NCI-H146 (cell line): ENCODE results near the gene DIS3L2.
A peak's percentile ranks its signal among the peaks of the same experiment; 100 is the strongest.
"Not testable (repeated sequence)": the region's sequence is repeated elsewhere in the genome, so short reads cannot be mapped to it uniquely, and the experiment has no call there.

Source experiments
- DNase-seq: peaks from one replicate; lab custom pipeline; 2025; lab: John Stamatoyannopoulos, UW

Gene DIS3L2

DNA sequence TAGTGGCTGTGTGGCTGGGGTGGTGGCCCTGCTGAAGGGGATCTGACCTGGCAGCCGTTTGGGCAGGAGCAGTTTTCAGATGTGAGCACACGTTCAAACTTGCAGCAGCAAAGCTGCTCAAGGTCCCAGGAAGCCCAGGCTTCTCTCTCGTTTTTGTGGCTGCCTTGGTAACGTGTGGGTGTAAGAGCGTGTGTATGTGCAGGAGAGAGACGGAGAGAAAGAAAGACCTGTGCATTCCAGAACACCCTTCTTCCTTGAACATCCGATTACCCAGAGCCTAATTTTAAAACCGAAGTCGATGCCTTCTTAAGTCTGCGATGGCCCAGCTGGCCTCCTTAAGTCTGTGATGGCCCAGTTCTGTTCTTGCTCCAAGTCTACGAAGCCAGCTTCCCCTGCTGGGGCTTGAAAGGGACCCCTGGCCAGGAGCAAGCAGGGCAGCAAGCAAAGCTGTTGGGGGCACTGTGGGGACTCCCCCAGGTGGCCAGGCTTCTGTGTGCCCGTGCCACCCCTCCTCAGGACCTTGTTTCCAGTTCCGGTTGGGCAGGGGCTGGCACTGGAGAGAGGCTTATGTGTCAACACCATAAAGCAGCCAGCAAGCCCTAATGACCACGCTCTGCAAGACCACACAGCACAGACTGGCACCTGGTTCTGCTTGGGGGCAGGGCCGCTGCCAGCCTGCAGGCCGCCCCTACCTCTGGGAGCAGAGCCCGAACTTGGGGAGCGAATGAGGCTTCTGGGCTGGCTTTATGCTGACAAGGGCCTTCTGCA lies 361.2 kb downstream of the DIS3L2 start:
- DNase-seq, result no peak

DNA sequence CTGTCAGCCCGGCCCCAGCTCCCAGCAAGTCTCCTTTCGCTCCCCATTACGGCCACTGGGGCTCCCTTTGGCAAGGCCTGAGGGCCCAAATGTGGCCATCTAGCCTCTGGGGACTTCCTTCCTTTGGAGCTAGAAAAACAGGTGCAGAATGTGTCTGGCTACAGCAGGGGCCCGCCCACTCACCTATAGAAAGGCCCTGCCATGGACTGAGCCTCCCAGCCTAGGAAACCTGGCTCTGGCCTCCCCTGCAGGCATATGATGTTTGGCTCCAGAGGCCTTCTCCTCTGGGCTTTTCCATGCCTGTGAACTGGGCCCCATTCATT lies 361.8 kb downstream of the DIS3L2 start:
- DNase-seq, result no peak

DNA sequence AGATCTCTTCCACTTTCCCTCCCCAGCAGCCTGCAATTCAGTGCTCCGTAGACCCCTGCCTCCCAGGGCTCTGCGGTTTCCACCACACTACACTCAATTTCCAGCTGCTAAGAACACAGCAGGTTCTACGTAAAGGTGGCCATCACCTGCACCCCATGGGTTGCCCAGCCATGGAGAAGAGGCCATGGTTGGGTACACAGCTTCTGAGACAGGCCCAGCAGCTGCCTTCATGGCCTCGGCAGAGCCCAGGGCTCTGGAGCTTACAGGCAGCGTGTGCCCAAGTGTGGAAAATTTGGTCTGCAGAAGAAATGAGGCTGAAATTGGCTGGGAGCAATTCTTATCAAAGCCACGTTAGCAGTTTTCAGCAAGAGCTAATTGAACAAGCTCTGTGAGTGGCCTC lies 362.5 kb downstream of the DIS3L2 start:
- DNase-seq, result not testable (repeated sequence)

DNA sequence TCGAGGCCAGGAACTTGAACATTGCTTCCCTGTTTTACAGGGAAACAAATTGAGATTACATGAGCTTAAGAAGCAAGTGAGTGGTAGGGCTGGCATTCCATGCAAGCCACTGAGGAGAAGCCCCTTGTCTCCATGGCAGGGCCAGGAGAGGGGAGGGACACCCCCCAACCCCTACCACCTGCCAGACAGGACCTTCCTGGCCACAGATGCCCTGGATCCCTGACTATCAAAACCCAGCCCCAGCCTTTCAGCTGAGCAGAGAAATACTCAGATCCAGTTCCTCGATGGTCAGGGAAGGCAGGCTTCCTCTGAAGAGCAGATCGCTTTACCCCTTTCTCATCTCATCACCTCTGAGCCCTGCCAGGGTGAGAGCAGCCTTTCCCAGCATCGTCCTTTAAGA lies 363.3 kb downstream of the DIS3L2 start:
- no peak for DNase-seq

DNA sequence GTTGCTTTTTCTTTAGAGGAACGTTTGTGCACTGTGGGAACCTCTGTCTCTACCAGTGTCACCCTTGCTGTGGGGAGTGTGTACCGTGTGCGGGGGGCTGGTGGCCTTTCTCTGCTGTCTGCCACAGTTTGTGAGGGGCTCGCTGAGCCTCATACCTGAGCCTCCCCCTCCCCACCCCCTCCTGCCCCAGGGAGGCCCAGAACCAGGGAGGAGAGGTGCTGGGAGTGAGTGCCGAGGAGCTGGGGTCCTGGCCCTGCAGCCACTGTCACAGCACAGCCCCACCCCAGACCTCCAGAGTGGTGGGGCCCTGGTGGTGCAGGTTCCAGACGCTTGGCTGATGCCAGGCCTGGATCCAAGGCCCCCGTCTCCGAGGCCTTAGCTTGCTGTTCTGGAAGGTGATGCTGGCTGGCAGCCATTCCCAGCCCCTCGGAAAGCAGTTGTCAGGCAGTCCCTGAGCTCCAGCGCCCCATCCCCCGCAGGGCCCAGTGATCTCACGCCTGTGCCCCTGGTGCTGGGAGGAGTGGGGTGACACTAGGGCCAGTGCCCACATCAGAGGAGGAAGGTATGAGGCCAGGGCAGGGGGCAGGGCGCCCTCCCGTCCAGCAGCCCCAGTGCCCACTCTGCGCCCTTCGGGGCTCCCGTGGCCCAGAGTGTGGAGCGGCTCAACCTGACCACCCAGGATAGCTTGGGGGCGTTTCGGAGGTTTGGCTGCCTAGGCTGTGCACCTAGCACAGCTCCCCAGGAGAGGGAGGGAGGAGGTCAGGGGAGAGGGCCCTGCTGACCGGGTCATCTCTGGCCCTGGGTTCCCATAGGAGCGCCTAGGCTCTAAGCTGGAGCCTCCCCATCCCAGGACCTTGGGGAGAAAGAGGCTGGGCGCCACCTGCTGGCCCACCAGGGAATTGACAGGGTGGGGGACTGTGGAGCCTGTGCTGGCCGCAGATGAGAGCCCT lies 364.1 kb downstream of the DIS3L2 start:
- no peak for DNase-seq

DNA sequence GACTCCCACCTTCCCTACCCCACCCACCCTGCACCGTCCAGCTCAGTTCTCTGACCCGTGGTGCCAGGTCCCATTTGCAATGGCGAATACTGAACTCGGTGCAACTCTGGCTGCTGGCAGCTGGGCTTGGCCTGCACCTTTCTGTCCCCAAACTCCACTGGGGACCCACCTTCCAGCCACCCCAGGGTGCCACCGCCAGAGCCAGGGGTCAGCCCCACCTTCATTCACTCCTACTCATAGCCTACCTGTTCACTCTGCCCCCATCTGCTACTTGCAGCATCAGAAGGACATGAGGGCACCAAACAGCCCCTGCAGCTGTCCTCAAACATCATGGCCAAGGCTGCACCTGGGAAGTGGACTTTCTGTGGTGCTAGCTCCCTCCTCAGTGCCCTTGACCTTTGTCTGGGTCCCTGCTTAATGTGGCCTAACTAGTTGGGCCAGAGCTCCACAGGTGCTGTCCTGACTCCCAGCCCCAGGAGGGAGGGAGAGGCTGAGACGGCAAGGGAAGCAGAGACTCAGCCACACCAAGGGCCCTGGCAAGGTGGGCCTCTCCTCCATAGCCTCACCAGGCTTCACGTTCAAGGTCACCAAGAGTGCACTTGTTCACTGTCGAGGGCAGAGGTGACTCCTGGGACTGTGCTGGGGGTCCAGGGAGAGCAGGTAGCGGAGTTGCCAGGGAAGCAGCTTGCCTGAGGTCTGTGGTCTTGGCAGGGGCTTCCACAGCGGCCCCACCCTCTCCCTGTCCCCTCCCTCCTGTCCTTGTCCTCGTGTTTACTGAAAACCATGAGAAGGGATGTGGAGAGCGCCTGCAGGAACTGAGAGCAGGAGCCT lies 365.0 kb downstream of the DIS3L2 start:
- DNase-seq, result not testable (repeated sequence)

DNA sequence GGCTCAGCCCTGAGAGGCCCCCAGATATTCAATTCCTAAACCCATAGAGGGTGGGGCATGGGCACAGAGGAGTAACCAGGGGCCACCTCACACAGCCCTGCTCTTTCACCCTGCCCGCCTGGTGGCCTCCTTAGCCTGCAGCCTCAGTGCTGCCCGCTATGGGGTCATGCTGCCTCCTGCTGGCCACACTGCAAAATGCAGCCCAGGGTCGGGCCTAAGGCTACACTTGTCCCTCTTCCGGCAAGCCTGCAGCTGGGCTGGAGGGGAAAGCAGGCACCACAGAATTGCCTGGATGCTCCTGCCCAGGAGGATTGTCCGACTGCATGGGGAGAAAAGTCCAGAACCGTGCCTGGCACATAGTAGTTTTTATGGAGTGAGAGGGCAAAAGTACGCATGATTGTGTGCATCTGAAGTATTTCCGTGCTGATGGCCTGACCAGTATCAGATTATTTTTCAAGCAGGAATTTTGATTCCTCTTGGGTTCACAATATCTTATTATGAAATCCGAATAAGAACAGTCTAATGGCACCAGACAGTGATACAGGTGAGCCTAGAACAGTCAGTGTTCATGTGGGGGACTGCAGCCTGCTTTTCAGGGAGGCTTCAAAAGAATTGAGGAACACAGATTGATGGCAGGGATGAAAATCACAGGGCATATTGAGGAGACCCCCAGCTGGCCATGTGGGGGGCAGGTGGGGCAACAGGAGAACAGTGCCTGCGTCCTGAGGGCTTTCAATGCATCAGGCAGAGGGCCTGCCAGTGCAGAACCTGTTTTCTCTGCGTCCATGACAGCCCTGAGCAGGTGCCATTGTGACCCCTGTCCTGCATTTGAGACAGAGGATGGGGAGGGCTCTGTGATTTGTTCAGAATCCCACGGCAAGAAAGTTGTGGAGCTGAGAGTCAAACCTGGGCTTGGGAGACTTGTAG lies 365.9 kb downstream of the DIS3L2 start:
- peak; percentile 15 for DNase-seq

DNA sequence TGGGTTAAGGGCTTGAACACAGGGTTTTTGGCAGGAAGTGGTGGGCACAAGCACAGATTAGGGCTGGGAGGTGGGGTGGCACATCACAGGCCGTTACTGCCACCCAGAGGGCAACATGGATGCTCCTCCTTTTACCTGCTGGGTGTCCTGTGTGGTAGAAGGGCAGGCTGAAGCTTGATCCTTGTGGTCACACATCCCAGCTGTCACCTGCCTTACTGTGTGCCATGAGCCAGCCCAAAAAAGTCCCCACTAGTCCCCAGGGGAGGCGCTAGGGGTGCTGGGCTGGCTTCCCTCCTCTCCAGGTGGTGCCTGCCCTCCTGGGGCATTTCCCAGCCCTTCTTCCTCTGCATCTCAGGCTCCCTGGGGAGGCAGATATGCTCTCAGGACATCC lies 366.5 kb downstream of the DIS3L2 start:
- no peak for DNase-seq

DNA sequence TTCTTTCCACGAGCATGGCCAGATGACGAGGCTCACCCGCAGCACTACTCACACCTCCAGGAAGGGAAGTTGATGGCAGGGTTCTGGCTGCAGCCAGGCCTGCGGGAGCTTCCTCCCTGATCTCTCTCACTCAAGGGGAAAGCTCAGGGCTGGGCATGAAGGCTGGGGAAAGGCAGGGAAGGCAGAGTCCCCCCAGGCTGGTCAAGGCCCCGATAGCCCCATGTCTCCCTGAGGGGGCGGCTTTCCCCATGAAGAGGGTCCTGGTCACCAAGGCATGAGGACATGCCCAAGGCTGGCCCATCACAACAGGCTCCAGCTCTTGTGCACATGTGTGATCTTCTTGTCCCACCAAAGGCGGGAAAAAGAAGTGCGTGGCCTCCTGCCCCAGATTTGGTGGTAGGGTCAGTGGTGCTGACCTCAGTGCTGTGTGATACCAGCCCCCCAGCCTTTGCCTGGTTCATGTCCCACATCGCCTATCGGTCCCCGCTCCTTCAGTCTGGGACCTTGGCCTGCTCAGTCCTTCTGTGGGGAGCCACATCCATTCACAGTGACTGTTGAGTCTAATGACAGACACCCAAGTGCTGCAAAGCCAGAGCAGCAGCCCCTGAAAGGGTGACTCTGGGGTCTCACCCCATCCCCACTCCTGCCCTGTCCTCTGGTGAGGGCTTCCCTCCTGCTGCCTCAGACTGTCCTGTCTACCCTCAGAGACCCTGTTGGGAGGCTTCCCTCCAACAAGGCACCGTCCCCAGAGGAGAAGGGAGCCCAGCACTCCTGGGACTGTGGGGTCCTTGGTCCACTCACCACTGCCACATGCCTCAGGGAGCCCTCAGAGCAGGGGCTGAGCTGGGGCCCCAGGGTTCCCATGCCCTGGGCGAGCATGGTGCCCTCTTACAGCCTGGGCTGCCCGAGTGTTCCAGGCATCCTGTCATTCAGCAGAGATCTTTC lies 367.3 kb downstream of the DIS3L2 start:
- DNase-seq, result no peak

DNA sequence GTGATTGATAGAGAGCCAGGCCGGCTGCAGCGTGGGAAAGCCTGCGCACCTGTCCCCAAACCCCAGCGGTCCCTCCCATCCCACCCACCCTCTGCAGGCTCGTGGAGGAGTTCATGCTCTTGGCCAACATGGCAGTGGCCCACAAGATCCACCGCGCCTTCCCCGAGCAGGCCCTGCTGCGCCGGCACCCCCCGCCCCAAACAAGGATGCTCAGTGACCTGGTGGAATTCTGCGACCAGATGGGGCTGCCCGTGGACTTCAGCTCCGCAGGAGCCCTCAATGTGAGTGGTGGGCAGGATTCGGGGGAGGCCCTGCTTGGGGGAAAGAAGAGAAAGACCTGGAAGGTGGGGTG lies 368.2 kb downstream of the DIS3L2 start:
- DNase-seq, result no peak

DNA sequence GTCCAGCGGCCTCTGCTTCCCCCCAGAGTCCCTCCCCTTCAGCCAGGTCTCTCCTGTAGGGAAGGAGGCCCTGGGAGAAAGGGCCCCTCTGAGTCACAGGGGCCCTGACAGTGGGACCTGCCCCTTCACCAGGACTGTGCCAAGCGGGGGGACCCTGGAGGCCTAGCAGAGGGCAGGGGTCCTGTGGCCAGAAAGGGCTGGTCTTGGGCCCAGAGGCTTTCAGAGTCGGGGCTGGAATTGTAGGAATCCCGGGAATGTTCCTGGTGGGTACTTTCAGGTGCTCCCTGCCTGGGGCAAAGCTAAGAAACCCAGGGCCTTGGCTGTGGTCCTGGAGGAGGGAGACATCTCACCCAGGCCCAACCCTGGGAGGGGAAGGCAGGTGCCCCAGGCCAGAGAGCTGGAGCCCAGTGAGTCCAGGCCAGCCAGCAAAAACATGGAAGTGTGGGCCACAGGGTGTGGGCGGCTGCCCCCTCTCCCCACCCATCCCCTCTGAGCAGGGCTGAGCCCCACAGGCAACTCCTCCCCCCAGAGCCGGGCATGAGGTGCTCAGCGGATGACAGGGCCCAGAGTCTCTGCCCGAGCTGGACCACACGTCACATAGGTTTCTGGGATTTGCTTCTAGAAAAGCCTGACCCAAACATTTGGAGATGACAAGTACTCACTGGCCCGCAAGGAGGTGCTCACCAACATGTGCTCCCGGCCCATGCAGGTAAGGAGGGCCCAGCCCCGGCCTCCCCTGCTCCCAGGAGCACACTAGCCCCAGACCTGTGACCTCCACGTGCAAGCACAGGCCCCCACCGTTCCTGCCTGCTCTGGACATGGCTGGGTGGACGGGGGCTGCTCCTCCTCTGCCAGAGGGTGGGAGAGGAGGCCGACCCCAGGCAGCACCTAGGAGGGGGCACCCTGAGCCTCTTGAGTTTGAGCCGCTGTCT lies 368.8 kb downstream of the DIS3L2 start:
- DNase-seq, result no peak

DNA sequence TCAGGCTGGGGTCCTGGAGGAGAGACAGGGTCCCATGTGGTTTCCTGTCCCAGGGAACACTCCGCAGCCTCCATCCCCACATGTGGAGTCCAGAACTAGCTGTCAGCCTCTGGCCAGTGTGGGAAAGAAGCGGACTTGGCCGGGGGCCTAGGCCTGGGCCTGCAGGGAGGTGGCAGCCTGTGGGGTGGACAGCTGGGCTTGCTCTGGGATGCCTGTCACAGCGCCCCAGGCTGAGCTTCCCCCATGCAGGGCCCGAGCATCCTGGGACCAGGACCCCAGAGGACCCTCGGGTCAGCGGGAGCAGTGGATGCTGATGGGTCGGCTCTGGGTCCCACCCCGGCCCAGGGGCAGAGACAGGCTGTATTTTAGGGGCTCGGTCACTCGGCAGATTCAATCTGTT lies 369.5 kb downstream of the DIS3L2 start:
- not testable (repeated sequence) for DNase-seq

DNA sequence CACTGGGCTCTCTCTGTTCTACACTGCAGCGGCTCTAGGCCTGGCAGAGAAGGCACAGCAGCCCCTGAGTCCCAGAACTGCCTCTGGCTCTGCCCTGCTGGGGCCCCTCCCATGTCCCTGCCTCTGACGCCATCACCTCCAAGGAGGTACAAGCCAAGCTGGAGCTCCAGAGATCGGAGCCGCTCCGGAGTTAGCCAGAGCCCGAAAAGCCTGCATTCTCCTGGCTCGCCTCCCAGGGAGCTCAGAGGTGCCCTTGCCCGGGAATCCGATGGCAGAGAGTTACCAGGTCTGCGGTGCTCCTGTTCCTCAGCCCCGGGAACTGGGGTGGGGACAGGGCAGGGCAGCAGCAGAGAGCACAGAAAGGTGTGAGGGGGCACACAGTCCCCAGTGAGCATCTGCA lies 370.1 kb downstream of the DIS3L2 start:
- DNase-seq, result not testable (repeated sequence)

DNA sequence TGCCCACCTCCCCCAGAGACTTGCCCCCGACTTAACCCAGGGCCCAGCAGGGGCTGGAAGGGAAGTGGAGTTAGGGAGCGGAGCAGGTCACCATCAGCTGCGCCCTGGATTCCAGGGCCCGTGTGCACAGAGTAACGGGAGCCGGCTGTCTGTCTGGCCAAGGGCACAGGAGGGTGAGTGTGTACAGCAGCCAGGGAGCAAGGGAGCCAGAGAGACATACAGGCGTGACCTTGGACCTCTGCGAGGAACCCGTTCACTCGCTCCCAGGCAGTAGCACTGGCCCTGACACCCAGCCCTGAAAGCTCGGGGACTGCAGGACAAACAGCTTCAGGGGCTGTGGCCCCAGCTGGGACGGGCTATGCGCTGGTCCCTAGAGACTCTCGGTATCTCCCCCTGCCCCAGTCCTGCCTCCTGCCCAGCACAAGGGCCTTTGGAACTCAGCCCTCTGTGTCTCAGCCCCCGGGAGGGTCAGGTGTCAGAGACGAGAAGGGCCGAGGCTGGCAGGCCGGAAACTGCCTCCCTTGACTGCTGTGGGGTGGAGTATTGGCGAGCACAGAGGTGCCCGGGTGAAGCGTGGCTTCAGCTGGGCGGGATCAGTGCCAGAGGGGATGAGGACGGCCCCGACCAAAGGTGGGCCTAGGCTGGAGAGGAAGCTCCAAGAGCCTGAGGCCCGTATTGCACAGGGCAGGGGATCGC lies 370.9 kb downstream of the DIS3L2 start:
- DNase-seq, result not testable (repeated sequence)

DNA sequence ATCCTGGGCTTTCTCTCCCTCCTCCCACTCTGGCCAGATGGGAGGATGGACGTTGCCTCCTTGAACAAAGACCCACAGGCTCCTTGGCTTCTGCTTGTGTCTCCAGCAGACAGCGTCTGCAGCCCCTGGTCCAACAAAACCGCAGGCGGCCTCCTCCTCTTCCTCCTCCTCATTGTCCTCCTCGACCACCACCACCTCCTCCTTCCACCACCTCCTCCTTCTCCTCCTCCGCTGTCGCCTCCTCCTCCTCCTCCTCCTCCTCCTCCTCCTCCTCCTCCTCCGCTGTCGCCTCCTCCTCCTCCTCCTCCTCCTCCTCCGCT lies 371.4 kb downstream of the DIS3L2 start:
- DNase-seq, result no peak

DNA sequence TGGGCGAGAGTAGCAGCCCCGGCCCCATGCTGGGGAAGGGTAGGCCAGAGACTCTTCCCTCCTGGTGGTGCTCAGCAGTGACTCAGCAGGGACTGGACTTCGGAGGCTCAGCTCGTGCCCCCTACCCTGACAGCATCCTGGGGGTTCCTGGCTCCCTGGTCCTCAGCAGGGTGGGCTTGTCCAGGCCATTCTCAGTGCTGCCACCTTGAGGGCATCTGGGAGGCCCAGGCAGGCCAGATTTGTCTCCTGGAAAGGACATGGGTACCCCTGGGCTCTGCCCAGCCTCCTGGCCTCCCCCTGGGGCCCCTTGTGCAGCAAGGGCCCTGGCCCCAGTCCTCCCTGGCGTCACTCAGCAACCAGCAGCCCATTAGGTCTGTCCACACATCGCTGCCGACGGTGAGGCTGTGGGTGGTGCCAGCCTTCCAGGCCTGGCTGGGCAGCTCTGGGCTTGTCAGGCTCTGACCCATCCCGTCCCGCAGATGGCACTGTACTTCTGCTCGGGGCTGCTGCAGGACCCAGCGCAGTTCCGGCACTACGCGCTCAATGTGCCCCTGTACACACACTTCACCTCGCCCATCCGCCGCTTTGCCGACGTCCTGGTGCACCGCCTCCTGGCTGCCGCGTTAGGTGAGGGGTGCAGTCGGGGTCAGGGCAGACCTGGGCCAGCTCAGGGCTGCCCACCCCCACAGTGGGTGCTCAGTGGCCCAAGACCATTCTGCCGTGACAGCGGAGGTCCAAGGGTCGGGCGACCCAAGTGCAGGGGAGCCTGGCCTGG lies 372.0 kb downstream of the DIS3L2 start:
- no peak for DNase-seq

DNA sequence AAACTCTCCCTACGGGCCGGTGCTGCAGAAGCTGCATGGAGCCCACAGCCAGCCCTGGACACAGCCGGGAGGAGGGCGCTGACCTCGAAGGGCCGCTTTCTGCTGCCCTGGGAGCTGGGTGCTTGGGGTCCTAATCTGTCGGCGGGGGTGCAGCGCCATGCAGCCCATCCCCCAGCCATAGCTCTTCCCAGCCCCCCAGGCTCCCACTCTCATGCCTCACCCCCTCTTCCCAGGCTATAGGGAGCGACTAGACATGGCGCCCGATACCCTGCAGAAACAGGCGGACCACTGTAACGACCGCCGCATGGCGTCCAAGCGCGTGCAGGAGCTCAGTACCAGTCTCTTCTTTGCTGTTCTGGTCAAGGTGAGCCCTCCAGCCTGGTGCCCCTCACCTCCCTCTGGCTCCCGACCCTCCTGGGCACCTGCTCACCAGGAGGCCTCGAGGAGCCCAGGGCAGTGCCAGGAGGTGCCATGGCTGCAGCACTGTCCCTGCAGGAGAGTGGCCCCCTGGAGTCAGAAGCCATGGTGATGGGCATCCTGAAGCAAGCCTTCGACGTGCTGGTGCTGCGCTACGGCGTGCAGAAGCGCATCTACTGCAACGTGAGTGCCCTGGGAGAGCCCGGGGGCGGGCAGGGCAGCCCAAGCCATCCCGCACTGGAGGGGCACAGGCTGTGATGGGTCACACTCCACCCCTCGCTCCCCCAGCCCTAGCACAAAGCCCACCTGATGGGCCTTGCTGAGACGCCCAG lies 372.8 kb downstream of the DIS3L2 start:
- DNase-seq, result not testable (repeated sequence)
